A549 (cell line): Measurements from ENCODE around the gene FBXL13. TPM values are rescaled to one million over a fixed set of nuclear protein-coding genes. Genes with fewer than 3 reads are reported as not detected.

Source experiments
- ATAC-seq, 2 experiments: fragments of 200-7000 bp in 1 of 2; fragments of >200 bp in 1 of 2; cut with Nextera tagmentation in 1 of 2; cut with Tn5 transposase in 1 of 2; 3 replicates each; pipeline versions ENCODE4 v1.8.0 to v1.9.1; 2018 to 2020; ENCODE audit warnings: mild to moderate bottlenecking in 1 of 2, moderate library complexity in 1 of 2
- CTCF ChIA-PET: fragments of 300-600 bp; sonication (Branson Sonifier 250); formaldehyde crosslinking; extraction: SDS; loops from one replicate; lab custom pipeline; 2021; ENCODE audit warnings: antibody characterized with exemption, inconsistent platforms; lab: Yijun Ruan, JAX
- POLR2A ChIA-PET: fragments of 350-600 bp; formaldehyde crosslinking; extraction: SDS; loops from one replicate; lab custom pipeline; 2021; ENCODE audit warnings: antibody characterized with exemption, inconsistent platforms; lab: Yijun Ruan, JAX
- DNase-seq, 2 experiments: peaks; one replicate each; pipeline versions ENCODE4 v3.0.0 to v3.0.0-alpha.2; 2011 to 2016; ENCODE audit warnings: low read depth in 1 of 2, low spot score in 1 of 2
- FAIRE-seq: peaks from 2 replicates; lab custom pipeline; 2011; peaks lifted over from hg19 to GRCh38; lab: Jason Lieb, UNC
- H3K27ac ChIP-seq, 2 experiments: fragments of >200 bp; sonication (Bioruptor Twin); formaldehyde crosslinking; 3 replicates each; pipeline ENCODE4 v1.5.1; 2016 to 2017
- H3K4me1 ChIP-seq: fragments of >200 bp; sonication (Bioruptor Twin); formaldehyde crosslinking; 3 replicates; pipeline ENCODE4 v1.6.1; 2016
- H3K4me2 ChIP-seq: fragments of >200 bp; sonication (Bioruptor Twin); formaldehyde crosslinking; 3 replicates; pipeline ENCODE4 v1.6.1; 2016
- H3K4me3 ChIP-seq: fragments of >200 bp; sonication (Bioruptor Twin); formaldehyde crosslinking; 3 replicates; pipeline ENCODE4 v1.5.1; 2016
- H3K9me3 ChIP-seq: fragments of >200 bp; sonication (Bioruptor Twin); formaldehyde crosslinking; 3 replicates; pipeline ENCODE4 v1.6.1; 2016
- ATOH8 ChIP-seq: fragments of 250-450 bp; sonication (Bioruptor Pico); IDR thresholded peaks from 2 replicates; pipeline ENCODE4 v1.5.0; 2020; ENCODE audit warnings: low read depth, mild to moderate bottlenecking, moderate library complexity
- BHLHE40 ChIP-seq: IDR thresholded peaks from 2 replicates; pipeline ENCODE4 v1.6.1; 2012; ENCODE audit warnings: low read depth, low read length, inconsistent platforms
- CBX2 ChIP-seq: fragments of 200-600 bp; sonication (generic); IDR thresholded peaks from 2 replicates; pipeline ENCODE4 v1.6.1; 2016; ENCODE audit warnings: low read depth, mild to moderate bottlenecking, borderline replicate concordance
- CBX8 ChIP-seq: fragments of 200-600 bp; sonication (generic); IDR thresholded peaks from 2 replicates; pipeline ENCODE4 v1.6.1; 2016
- CHD2 ChIP-seq: fragments of 150-350 bp; IDR thresholded peaks from 2 replicates; pipeline ENCODE4 v1.6.1; 2014; ENCODE audit warnings: low read length; ENCODE audit not compliant: partially characterized antibody
- E2F6 ChIP-seq: IDR thresholded peaks from 2 replicates; pipeline ENCODE4 v1.6.1; 2012; ENCODE audit warnings: low read depth, borderline replicate concordance
- ELK1 ChIP-seq: fragments of 150-350 bp; IDR thresholded peaks from 2 replicates; pipeline ENCODE4 v1.6.1; 2014; ENCODE audit warnings: low read depth, mild to moderate bottlenecking, low read length
- ESRRA ChIP-seq: fragments of 150-350 bp; IDR thresholded peaks from 2 replicates; pipeline ENCODE4 v1.6.1; 2014; ENCODE audit warnings: mild to moderate bottlenecking, low read length, borderline replicate concordance
- FOSB ChIP-seq: fragments of 250-450 bp; sonication (Bioruptor Pico); IDR thresholded peaks from 2 replicates; pipeline ENCODE4 v1.5.0; 2020; ENCODE audit warnings: mild to moderate bottlenecking, moderate library complexity
- HEYL ChIP-seq: fragments of 250-450 bp; sonication (Bioruptor Pico); IDR thresholded peaks from 2 replicates; pipeline ENCODE4 v1.8.0; 2021; ENCODE audit warnings: mild to moderate bottlenecking, moderate library complexity
- HOXA7 ChIP-seq: fragments of 250-450 bp; sonication (Bioruptor Pico); IDR thresholded peaks from 2 replicates; pipeline ENCODE4 v1.5.0; 2020; ENCODE audit warnings: mild to moderate bottlenecking, moderate library complexity
- HOXB5 ChIP-seq: fragments of 250-450 bp; sonication (Bioruptor Pico); IDR thresholded peaks from 2 replicates; pipeline ENCODE4 v1.5.0; 2020; ENCODE audit warnings: mild to moderate bottlenecking, moderate library complexity
- KDM1A ChIP-seq: fragments of 200-600 bp; sonication (generic); IDR thresholded peaks from 2 replicates; pipeline ENCODE4 v1.6.1; 2016; ENCODE audit warnings: low read depth, mild to moderate bottlenecking
- KDM5A ChIP-seq: fragments of 200-600 bp; sonication (generic); IDR thresholded peaks from 2 replicates; pipeline ENCODE4 v1.6.1; 2016; ENCODE audit warnings: antibody characterized with exemption, mild to moderate bottlenecking
- MAFK ChIP-seq: fragments of 450-650 bp; IDR thresholded peaks from 2 replicates; pipeline ENCODE4 v1.6.1; 2014; ENCODE audit not compliant: partially characterized antibody
- MYC ChIP-seq: IDR thresholded peaks from 2 replicates; pipeline ENCODE4 v1.6.1; 2012; ENCODE audit warnings: mild to moderate bottlenecking, inconsistent platforms, low read length, improper control_type of control experiment, borderline replicate concordance
- PBX3 ChIP-seq: IDR thresholded peaks from 2 replicates; pipeline ENCODE4 v1.6.1; 2012
- POLR2A ChIP-seq: IDR thresholded peaks from 2 replicates; pipeline ENCODE4 v1.6.1; 2012; ENCODE audit warnings: mild to moderate bottlenecking, low read length
- RAD21 ChIP-seq, 2 experiments: fragments of >200 bp in 1 of 2; sonication (Bioruptor Twin) in 1 of 2; formaldehyde crosslinking in 1 of 2; IDR thresholded peaks in 1 of 2; conservative IDR thresholded peaks in 1 of 2; 2 replicates in 1 of 2; 3 replicates in 1 of 2; pipeline ENCODE4 v1.6.1; 2012 to 2018; ENCODE audit warnings: inconsistent platforms in 1 of 2
- RARB ChIP-seq: fragments of 250-450 bp; sonication (Bioruptor Pico); IDR thresholded peaks from 2 replicates; pipeline ENCODE4 v1.8.0; 2021; ENCODE audit warnings: mild to moderate bottlenecking, moderate library complexity
- RCOR1 ChIP-seq: fragments of 150-350 bp; IDR thresholded peaks from 2 replicates; pipeline ENCODE4 v1.6.1; 2014; ENCODE audit warnings: antibody characterized with exemption, low read length, low read depth
- REST ChIP-seq: fragments of 200-600 bp; sonication (generic); IDR thresholded peaks from 2 replicates; pipeline ENCODE4 v1.6.1; 2016; ENCODE audit warnings: antibody characterized with exemption, mild to moderate bottlenecking, moderate library complexity
- RFX5 ChIP-seq: fragments of 450-650 bp; IDR thresholded peaks from 2 replicates; pipeline ENCODE4 v1.7.1; 2014; ENCODE audit warnings: antibody characterized with exemption, mild to moderate bottlenecking, moderate library complexity
- TP53 ChIP-seq: fragments of 250-450 bp; sonication (Bioruptor Pico); IDR thresholded peaks from 2 replicates; pipeline ENCODE4 v1.5.0; 2021; ENCODE audit warnings: mild to moderate bottlenecking, moderate library complexity
- ZSCAN20 ChIP-seq: fragments of 250-450 bp; sonication (Bioruptor Pico); IDR thresholded peaks from 2 replicates; pipeline ENCODE4 v1.8.0; 2022; ENCODE audit warnings: mild to moderate bottlenecking, moderate library complexity
- WGBS: methylation state at CpG from one replicate; pipeline ENCODE4 v1.1.6; 2017; ENCODE audit errors: missing lambda C conversion rate; 5-methylcytosine and 5-hydroxymethylcytosine counted together
- polyA plus RNA-seq, 4 experiments: library from polyadenylated mRNA; depleted of rRNA in 3 of 4; stranded (reverse); fragments of >200 nt; fragmentation: RNase III in 1 of 4; extraction: RNeasy Plus Mini Kit Qiagen cat#74134 plus additional on column Dnase treatment in 1 of 4; gene quantifications; 2 replicates in 3 of 4; 3 replicates in 1 of 4; pipeline ENCODE4 v1.2.3, GENCODE V29; 2011 to 2017

FBXL13 gene
- polyA plus RNA-seq, 2 of the 4 experiments (the other 2 are of a cell fraction) = 0.45 to 0.70 TPM

- POLR2A ChIA-PET = interaction anchor here (0.6 kb wide), 1 partner anchor 193 kb away, joined by 3 read pairs; no protein-coding TSS in a partner anchor
- Histone ChIP-seq H3K4me2 (no peak overlapping the region), H3K27ac (no peak overlapping the region), H3K4me3 (no peak overlapping the region), H3K4me1 (no peaks in the 10 kb centered on the region), H3K9me3 (0 out of 3 replicates have a peak, but pooled peaks cover 2% of the 10 kb centered on the region)
- no peak for FAIRE-seq
- CTCF ChIA-PET = no interaction called here
- no peak for ATAC-seq
- TF ChIP-seq RARB (CRISPR knock-in tag) = no peak
- 90% methylated on average over 12 of the region's 12 CpGs for WGBS
- no peak for DNase-seq
Measured at GRCh38 chr7:103106005-103106702, 31.6 kb upstream of the FBXL13 start.

- Histone ChIP-seq H3K27ac (no peak overlapping the region), H3K4me2 (no peak overlapping the region), H3K9me3 (no peaks in the 10 kb centered on the region), H3K4me1 (no peaks in the 10 kb centered on the region)
- CTCF ChIA-PET = no interaction called here
- ATAC-seq (no peak), FAIRE-seq (no peak)
- WGBS = 43% methylated on average over 2 of the region's 2 CpGs
- POLR2A ChIA-PET = no interaction called here
- TF ChIP-seq FOSB (CRISPR knock-in tag) (no peak), RFX5 (no peak), ATOH8 (no peak), CHD2 (no peak), HOXA7 (CRISPR knock-in tag) (no peak), ELK1 (no peak), KDM5A (no peak), CBX2 (no peak), HOXB5 (CRISPR knock-in tag) (no peak), REST (no peak), TP53 (CRISPR knock-in tag) (no peak), POLR2A (no peak)
- TF ChIP-seq, all 56 proteins: peak for 0
- H3K4me3 ChIP-seq = no peak overlapping the region
- DNase-seq = no peak
Measured at GRCh38 chr7:103101543-103101942, 26.9 kb upstream of the FBXL13 start.

- 65% methylated on average over 3 of the region's 3 CpGs for WGBS
- TF ChIP-seq BHLHE40 = no peak
- no peak for TF ChIP-seq ESRRA
- no peak for TF ChIP-seq KDM1A
- no peak for TF ChIP-seq HEYL
- no peak for TF ChIP-seq E2F6
- no peak for TF ChIP-seq CHD2
- TF ChIP-seq PBX3 = no peak
- no peak for TF ChIP-seq ZSCAN20 (CRISPR knock-in tag)
- no peak for TF ChIP-seq RCOR1
- no peak for TF ChIP-seq RAD21 (conservative IDR thresholded peaks at IDR 0.05 in 1 of 2, IDR thresholded peaks at IDR 0.05 in 1 of 2)
- no peak for TF ChIP-seq MYC
- no peak for TF ChIP-seq MAFK
- no peak for TF ChIP-seq CBX8
Measured at GRCh38 chr7:103100348-103100747, 25.8 kb upstream of the FBXL13 start.

More at GRCh38 chr7:103100348-103100747, 25.8 kb upstream of the FBXL13 start:
- Histone ChIP-seq H3K27ac (no peak overlapping the region), H3K4me2 (no peak overlapping the region), H3K4me1 (no peaks in the 10 kb centered on the region), H3K9me3 (no peaks in the 10 kb centered on the region), H3K4me3 (no peak overlapping the region)
- ATAC-seq (no peak), DNase-seq (no peak), FAIRE-seq (no peak)
- ChIA-PET CTCF (no interaction called here), POLR2A (no interaction called here)
